ENCODE results near the gene PTPRA.
"Not testable (repeated sequence)": the region's sequence is repeated elsewhere in the genome, so short reads cannot be mapped to it uniquely, and the experiment has no call there.

PTPRA gene

DNA sequence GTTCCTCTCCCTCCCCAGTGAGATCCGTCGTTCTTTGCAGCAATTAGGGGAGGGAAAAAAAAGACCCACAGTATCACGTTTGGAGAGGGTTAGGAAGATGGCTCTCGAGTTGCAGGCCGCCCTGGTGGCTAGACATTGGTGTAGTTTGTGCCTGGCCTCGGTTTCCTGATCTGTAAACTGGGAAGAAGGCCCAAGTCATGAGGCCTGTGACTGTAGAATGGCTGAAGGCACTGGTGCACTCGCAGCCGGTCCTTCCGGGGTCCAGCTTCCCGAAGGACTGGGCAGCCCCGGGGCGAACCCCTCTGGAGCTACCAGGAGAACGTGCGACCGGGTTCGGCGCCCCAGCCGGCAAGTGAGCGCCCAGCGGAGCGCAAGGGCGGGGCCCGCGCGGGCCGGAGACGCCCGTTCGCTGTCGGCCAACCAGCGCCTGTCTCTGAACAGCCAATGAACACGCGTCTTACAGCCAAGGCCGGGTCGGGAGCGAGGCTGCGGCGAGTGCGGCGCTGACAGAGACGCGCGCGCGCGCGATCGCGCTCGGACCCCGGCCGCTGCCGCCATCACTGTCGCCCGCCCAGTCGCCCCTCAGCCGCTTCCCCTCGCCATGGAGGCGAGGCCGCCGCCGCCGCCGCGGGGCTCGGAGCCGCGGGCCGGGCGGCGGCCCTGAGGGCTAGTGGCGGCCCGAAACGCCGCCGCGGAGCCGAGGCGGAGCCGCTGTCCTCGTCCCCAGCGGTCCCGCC lies at the start of gene PTPRA:
Gene PTPRA, plus strand, starts transcription at position 472 of the 737 bp plus-strand sequence. CDS start 90,797 bp downstream, outside the sequence.
- H3K4me3 ChIP-seq (ENCODE audit: low read depth, low read length): peak within 1 kb of the TSS; percentile 59
- 0 out of 2 replicates have a peak, but pooled peaks have one; percentile 9 for TF ChIP-seq CTCF (IDR thresholded peaks at IDR 0.05; ENCODE audit: borderline replicate concordance, insufficient read depth, low read depth, low read length)

- no peak for TF ChIP-seq CTCF (IDR thresholded peaks at IDR 0.05; ENCODE audit: borderline replicate concordance, insufficient read depth, low read depth, low read length)
- no peak overlapping the region for H3K4me3 ChIP-seq (ENCODE audit: low read depth, low read length)
These were observed 47.5 kb upstream of the PTPRA start for GRCh38 chr20:2825761-2826160.

DNA sequence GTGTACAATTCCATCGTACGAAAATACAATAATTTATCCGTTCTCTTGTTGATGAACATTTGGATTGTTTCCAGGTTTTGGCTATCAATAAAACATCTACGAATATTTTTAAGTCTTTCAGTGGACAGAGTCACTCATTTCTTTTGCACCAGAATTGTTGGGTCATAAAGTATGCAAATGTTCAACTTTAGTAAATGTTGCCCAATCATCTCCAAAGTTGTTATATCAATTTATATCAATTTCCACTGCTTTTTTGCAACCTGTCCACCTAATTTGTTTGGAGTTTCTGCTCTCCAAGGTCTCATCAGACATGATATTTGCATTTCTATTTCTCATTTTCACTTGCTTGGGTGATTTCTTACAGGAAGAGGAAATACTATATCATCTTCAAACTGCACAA lies 46.6 kb upstream of the PTPRA start:
- TF ChIP-seq CTCF (IDR thresholded peaks at IDR 0.05; ENCODE audit: borderline replicate concordance, insufficient read depth, low read depth, low read length): no peak
- H3K4me3 ChIP-seq (ENCODE audit: low read depth, low read length): no peak overlapping the region

- no peak overlapping the region for H3K4me3 ChIP-seq (ENCODE audit: low read depth, low read length)
These were observed 43.9 kb upstream of the PTPRA start for GRCh38 chr20:2829376-2829775.

DNA sequence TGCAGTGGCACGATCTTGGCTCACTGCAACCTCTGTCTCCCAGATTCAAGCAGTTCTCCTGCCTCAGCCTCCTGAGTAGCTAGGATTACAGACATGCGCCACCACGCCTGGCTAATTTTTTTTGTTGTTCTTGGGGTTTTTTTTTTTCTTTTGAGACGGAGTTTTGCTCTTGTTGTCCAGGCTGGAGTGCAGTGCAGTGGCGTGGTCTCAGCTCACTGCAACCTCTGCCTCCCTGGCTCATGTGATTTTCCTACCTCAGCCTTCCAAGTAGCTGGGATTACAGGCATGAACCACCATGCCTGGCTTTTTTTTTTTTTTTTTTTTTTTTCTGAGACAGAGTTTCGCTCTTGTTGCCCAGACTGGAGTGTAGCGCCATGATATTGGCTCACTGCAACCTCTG lies 42.1 kb upstream of the PTPRA start:
- not testable (repeated sequence) for H3K4me3 ChIP-seq (ENCODE audit: low read depth, low read length)

More at GRCh38 chr20:2829376-2829775, 43.9 kb upstream of the PTPRA start:
- TF ChIP-seq CTCF (IDR thresholded peaks at IDR 0.05; ENCODE audit: borderline replicate concordance, insufficient read depth, low read depth, low read length): no peak

- no peak for TF ChIP-seq CTCF (IDR thresholded peaks at IDR 0.05; ENCODE audit: borderline replicate concordance, insufficient read depth, low read depth, low read length)
- no peak overlapping the region for H3K4me3 ChIP-seq (ENCODE audit: low read depth, low read length)
These were observed 39.5 kb upstream of the PTPRA start for GRCh38 chr20:2833761-2834160.

- TF ChIP-seq CTCF (IDR thresholded peaks at IDR 0.05; ENCODE audit: borderline replicate concordance, insufficient read depth, low read depth, low read length): no peak
- H3K4me3 ChIP-seq (ENCODE audit: low read depth, low read length): no peak overlapping the region
These were observed 38.7 kb upstream of the PTPRA start for GRCh38 chr20:2834401-2835110.

Data from GM12875 (cell line).